ENCODE data around the gene OR4N5. TPM values are rescaled to one million over a fixed set of nuclear protein-coding genes. Genes with fewer than 3 reads are reported as not detected.

OR4N5 gene
- total and polyA plus RNA-seq, 2 experiments from 2014 or later = not detected

DNA sequence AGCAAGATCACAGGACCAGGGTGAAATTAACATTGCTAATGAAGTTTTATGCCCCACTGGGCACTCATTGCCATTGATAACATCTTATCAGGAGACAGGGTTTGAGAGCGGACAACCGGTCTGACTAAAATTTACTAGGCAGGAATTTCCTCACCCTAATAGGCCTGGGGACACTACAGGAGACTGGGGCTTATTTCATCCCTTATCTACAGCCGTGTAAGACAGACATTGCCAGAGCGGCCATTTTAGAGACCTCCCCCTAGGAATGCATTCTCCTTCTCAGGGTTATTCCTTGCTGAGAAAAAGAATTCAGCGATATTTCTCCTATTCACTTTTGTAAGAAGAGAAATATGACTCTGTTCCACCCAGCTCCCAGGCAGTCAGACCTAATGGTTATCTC lies 19.8 kb upstream of the OR4N5 start:
- H3K9me3 Mint-ChIP-seq = peaks cover 83% of the 10 kb centered on the region
- H3K4me3 Mint-ChIP-seq = no peak overlapping the region
- H3K79me2 ChIP-seq (replicated peaks; ENCODE audit: insufficient read depth) = no peaks in the 10 kb centered on the region
- H3K4me1 Mint-ChIP-seq = no peaks in the 10 kb centered on the region
- peaks cover 22% of the 10 kb centered on the region for H3K36me3 ChIP-seq (ENCODE audit: insufficient read depth)
- DNase-seq (ENCODE audit: low spot score) (peak; percentile 1), ATAC-seq (no peak)
- no peak overlapping the region for H3K27ac Mint-ChIP-seq
- H3K9me2 ChIP-seq (ENCODE audit: insufficient read depth) = no peaks in the 10 kb centered on the region
- H4K20me1 ChIP-seq (replicated peaks; ENCODE audit: insufficient read depth) = no peaks in the 10 kb centered on the region
- H3F3A ChIP-seq (replicated peaks; ENCODE audit: low read depth) = no peaks in the 10 kb centered on the region
- H3K4me1 ChIP-seq (ENCODE audit: insufficient read depth) = no peaks in the 10 kb centered on the region
- no peak overlapping the region for H3K4me3 ChIP-seq
- H3K27me3 ChIP-seq (ENCODE audit: insufficient read depth) = no peaks in the 10 kb centered on the region; the same call in 1 of the 2 replicates
- no peak overlapping the region for H3K27ac ChIP-seq (ENCODE audit: low read depth)
- no peak overlapping the region for H2AFZ ChIP-seq
- no peak overlapping the region for H3K4me2 ChIP-seq
- no peak for TF ChIP-seq ZNF331 (CRISPR knock-in tag; IDR thresholded peaks at IDR 0.05; ENCODE audit: low read depth)
- no peak for TF ChIP-seq ZNF114 (CRISPR knock-in tag; IDR thresholded peaks at IDR 0.05)
- no peak for TF ChIP-seq JUNB (IDR thresholded peaks at IDR 0.05; ENCODE audit: unreplicated experiment)
- TF ChIP-seq EZH2 (IDR thresholded peaks at IDR 0.05; ENCODE audit: low read depth, unreplicated experiment) = no peak
- TF ChIP-seq, protein P1, sequence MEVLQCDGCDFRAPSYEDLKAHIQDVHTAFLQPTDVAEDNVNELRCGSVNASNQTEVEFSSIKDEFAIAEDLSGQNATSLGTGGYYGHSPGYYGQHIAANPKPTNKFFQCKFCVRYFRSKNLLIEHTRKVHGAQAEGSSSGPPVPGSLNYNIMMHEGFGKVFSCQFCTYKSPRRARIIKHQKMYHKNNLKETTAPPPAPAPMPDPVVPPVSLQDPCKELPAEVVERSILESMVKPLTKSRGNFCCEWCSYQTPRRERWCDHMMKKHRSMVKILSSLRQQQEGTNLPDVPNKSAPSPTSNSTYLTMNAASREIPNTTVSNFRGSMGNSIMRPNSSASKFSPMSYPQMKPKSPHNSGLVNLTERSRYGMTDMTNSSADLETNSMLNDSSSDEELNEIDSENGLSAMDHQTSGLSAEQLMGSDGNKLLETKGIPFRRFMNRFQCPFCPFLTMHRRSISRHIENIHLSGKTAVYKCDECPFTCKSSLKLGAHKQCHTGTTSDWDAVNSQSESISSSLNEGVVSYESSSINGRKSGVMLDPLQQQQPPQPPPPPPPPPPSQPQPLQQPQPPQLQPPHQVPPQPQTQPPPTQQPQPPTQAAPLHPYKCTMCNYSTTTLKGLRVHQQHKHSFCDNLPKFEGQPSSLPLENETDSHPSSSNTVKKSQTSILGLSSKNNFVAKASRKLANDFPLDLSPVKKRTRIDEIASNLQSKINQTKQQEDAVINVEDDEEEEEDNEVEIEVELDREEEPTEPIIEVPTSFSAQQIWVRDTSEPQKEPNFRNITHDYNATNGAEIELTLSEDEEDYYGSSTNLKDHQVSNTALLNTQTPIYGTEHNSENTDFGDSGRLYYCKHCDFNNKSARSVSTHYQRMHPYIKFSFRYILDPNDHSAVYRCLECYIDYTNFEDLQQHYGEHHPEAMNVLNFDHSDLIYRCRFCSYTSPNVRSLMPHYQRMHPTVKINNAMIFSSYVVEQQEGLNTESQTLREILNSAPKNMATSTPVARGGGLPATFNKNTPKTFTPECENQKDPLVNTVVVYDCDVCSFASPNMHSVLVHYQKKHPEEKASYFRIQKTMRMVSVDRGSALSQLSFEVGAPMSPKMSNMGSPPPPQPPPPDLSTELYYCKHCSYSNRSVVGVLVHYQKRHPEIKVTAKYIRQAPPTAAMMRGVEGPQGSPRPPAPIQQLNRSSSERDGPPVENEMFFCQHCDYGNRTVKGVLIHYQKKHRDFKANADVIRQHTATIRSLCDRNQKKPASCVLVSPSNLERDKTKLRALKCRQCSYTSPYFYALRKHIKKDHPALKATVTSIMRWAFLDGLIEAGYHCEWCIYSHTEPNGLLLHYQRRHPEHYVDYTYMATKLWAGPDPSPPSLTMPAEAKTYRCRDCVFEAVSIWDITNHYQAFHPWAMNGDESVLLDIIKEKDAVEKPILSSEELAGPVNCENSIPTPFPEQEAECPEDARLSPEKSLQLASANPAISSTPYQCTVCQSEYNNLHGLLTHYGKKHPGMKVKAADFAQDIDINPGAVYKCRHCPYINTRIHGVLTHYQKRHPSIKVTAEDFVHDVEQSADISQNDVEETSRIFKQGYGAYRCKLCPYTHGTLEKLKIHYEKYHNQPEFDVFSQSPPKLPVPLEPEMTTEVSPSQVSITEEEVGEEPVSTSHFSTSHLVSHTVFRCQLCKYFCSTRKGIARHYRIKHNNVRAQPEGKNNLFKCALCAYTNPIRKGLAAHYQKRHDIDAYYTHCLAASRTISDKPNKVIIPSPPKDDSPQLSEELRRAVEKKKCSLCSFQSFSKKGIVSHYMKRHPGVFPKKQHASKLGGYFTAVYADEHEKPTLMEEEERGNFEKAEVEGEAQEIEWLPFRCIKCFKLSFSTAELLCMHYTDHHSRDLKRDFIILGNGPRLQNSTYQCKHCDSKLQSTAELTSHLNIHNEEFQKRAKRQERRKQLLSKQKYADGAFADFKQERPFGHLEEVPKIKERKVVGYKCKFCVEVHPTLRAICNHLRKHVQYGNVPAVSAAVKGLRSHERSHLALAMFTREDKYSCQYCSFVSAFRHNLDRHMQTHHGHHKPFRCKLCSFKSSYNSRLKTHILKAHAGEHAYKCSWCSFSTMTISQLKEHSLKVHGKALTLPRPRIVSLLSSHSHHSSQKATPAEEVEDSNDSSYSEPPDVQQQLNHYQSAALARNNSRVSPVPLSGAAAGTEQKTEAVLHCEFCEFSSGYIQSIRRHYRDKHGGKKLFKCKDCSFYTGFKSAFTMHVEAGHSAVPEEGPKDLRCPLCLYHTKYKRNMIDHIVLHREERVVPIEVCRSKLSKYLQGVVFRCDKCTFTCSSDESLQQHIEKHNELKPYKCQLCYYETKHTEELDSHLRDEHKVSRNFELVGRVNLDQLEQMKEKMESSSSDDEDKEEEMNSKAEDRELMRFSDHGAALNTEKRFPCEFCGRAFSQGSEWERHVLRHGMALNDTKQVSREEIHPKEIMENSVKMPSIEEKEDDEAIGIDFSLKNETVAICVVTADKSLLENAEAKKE (CRISPR knock-in tag; IDR thresholded peaks at IDR 0.05) = no peak
- no peak for TF ChIP-seq CREB1 (CRISPR knock-in tag; IDR thresholded peaks at IDR 0.05; ENCODE audit: low read depth)
- TF ChIP-seq POLR2AphosphoS5 (IDR thresholded peaks at IDR 0.05; ENCODE audit: low read depth) = no peak
- TF ChIP-seq, protein P2, sequence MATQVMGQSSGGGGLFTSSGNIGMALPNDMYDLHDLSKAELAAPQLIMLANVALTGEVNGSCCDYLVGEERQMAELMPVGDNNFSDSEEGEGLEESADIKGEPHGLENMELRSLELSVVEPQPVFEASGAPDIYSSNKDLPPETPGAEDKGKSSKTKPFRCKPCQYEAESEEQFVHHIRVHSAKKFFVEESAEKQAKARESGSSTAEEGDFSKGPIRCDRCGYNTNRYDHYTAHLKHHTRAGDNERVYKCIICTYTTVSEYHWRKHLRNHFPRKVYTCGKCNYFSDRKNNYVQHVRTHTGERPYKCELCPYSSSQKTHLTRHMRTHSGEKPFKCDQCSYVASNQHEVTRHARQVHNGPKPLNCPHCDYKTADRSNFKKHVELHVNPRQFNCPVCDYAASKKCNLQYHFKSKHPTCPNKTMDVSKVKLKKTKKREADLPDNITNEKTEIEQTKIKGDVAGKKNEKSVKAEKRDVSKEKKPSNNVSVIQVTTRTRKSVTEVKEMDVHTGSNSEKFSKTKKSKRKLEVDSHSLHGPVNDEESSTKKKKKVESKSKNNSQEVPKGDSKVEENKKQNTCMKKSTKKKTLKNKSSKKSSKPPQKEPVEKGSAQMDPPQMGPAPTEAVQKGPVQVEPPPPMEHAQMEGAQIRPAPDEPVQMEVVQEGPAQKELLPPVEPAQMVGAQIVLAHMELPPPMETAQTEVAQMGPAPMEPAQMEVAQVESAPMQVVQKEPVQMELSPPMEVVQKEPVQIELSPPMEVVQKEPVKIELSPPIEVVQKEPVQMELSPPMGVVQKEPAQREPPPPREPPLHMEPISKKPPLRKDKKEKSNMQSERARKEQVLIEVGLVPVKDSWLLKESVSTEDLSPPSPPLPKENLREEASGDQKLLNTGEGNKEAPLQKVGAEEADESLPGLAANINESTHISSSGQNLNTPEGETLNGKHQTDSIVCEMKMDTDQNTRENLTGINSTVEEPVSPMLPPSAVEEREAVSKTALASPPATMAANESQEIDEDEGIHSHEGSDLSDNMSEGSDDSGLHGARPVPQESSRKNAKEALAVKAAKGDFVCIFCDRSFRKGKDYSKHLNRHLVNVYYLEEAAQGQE (IDR thresholded peaks at IDR 0.05; ENCODE audit: unreplicated experiment) = no peak
- TF ChIP-seq STAT1 (IDR thresholded peaks at IDR 0.05; ENCODE audit: unreplicated experiment) = no peak
- no peak for TF ChIP-seq NANOG (IDR thresholded peaks at IDR 0.05; ENCODE audit: borderline replicate concordance)
- TF ChIP-seq EZH2phosphoT487 (IDR thresholded peaks at IDR 0.05; ENCODE audit: unreplicated experiment) = no peak
- TF ChIP-seq, protein P3, sequence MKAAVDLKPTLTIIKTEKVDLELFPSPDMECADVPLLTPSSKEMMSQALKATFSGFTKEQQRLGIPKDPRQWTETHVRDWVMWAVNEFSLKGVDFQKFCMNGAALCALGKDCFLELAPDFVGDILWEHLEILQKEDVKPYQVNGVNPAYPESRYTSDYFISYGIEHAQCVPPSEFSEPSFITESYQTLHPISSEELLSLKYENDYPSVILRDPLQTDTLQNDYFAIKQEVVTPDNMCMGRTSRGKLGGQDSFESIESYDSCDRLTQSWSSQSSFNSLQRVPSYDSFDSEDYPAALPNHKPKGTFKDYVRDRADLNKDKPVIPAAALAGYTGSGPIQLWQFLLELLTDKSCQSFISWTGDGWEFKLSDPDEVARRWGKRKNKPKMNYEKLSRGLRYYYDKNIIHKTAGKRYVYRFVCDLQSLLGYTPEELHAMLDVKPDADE (IDR thresholded peaks at IDR 0.05) = no peak
- H3K27me3 Mint-ChIP-seq (ENCODE audit: insufficient read depth, low read depth, poor library complexity) = peaks cover 6% of the 10 kb centered on the region
- peaks cover 16% of the 10 kb centered on the region for H3K36me3 Mint-ChIP-seq (ENCODE audit: low read depth)

All from GM23338 (cell line).